SIG-M5 treated with dmso at 0.1 percent for 504 hours (cell line): Measurements from ENCODE around the gene CCDC6.

Source experiments
- DNase-seq: peaks from one replicate; lab custom pipeline; 2025; ENCODE audit not compliant: unreplicated experiment; lab: John Stamatoyannopoulos, UW

The CCDC6 gene

DNA sequence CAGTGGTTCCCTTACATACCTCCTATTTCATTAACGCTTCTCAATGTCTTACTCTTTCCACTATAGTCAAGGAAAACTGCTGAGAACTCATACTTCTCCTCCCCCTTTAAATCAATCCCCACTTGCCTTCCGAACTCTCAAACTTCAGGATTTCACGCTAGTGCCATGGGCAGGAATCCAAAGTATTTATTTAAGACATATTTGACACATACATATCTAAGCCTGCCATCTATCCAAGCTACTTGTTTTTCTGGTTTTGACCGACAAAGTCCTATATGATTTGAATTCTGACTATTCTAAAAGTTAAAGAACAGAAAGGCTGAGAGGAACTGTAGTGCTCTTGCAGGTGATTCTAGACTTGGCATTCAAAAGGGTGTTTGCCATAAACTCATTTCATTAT, 51.8 kb downstream of the CCDC6 start:
- peak; percentile 16 for DNase-seq

DNA sequence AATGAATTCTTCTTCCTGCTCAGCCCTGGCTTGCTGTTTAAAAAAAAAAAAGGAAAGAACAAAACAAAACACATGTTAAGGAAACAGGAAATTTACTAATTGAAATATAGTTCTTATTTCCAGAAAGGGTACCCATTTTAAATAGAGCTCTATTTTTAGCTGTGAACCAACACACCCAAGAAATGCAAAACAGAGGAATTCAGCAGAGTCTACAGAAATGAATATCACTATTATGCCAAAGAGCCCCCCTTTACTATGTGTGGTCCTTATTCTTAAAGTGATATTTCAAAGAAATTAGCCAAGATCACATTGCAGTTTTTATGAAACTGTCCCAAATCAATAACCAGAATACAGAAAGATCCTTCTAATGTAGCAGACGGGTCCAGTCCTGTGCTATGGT, 53.7 kb downstream of the CCDC6 start:
- DNase-seq = no peak

DNA sequence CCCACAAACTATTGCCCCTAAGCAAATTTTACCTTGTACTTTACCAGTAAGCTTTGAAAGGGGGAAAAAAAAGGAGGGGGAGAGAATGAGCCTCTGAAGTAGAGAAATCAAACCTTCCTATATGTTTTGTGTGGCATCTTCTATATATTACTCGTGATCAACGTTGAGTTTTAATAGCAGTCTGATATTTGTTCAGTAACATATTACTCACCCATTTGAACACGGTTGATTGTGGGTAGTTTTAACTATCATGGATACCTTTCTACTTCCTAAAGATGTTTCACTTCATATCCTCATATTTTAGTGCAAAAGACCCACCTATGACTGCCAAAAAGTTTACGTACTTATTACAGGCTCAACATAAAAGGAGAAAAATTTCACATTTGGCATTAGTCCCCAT, 54.5 kb downstream of the CCDC6 start:
- no peak for DNase-seq

DNA sequence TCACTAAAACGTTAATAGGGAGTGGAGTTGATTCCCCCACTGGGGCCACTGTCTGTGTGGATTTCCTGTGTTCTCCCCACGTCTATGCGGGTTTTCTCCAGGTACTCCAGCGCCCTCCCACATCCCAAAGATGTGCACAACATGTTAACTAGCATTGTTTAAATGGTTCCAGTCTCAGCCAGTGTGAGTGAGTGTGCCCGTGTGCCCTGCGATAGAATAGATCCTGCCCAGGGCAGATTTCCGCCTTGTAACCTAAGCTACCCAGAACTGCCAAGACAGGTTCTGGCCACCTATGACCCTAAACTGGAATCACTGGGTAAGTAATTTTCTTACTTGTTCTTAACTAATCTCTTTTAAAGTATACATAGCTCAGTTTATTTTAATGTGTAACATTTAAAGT, 58.5 kb downstream of the CCDC6 start:
- DNase-seq = peak; percentile 13

DNA sequence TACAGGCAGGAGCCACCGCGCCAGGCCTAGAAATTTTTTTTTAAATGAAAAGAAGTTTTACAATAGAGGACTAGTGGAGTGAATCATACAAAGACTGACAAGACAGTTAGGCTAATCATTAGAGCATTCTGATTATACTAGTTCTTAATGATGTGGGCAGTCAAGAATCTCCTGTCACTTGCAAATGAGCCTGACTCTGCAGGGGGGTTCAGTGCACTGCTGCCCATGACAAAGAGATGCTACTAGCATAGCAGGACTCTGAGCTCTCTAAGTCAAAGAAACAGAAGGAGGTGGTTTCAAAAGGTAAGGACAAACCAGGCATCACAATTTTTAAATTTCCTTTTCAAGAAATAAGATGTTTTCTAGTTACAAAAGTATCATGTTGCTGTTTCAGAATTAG, 59.0 kb downstream of the CCDC6 start:
- no peak for DNase-seq

DNA sequence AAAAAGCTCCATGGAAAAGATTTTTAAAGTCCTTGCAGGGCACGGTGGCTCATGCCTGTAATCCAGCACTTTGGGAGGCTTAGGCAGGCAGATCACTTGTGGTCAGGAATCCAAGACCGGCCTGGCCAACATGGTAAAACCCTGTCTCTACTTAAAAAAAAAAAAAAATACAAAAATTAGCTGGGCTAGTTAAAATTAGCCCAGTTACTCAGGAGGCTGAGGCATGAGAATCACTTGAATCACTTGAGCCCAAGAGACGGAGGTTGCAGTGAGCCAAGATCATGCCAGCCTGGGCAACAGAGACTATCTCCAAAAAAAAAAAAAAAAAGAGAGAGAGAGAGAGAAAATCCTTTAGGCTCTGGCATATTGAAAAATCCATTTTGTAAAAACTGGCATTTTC, 61.9 kb downstream of the CCDC6 start:
- DNase-seq = no peak

DNA sequence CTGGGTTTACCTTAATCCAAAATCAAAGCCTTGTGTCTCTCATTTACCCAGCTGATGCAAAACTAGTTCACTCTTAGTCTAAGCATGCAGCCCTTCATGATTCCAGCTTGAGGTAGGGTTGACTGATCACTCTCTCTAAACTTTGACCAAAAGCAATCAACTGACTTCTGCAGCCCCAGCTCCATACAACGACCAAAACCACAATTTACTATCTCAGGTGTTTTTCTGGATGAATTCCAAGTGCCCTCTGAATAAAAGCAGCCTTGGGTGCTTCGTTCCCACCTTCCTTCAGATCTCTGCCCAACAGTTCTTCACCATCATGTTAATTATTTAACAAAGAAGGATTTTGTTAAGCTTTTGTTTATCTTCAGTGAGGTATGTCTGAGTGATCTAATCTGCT, 62.6 kb downstream of the CCDC6 start:
- DNase-seq = no peak

DNA sequence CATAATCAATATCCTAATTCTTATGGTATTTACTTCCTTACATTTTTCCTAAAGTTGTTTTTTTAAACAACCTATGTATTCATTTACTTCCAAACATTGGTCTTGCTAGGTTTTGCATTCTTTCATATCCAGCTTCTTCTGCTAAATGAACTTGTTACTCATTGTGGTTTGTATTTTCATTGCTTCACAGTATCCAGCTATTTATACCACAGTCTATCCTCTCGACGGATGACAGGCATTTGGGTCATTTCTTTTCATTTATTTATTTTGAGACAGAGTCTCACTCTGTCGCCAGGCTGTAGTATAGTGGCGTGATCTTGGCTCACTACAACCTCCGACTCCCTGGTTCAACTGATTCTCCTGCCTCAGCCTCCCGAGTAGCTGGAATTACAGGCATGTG, 66.8 kb downstream of the CCDC6 start:
- peak; percentile 54 for DNase-seq

DNA sequence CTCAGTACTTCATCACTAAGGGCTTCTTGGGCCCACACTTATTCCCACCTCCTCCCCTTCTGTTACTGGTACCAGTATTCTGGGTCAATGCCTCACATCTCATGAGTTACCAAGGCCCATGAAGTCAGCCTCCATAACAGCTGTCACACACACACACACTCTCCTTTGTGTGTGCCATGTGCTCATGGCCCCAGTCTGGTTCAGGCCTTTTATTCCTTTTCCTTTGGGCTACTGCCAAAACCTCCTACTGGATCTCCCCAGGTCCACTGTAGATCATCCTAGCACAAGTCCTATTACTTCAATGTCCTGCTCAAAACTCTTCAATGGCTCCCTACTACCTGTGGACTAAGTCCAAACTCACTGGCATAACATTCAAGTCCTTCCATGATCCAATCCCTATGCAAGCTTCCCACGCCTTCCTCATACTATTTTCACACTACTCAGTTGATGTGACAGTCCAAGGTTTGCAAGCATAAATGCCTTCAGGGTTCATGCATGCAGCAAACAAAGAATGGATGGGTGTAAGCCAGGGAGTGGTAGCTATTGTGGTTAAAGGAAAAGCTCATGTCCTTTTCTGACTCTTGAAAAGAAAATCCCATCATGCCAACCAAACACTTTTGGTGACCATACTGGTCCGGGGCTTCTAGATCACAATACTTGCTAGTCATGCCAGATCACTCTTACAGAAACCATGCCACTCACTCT, 68.1 kb downstream of the CCDC6 start:
- DNase-seq = no peak

DNA sequence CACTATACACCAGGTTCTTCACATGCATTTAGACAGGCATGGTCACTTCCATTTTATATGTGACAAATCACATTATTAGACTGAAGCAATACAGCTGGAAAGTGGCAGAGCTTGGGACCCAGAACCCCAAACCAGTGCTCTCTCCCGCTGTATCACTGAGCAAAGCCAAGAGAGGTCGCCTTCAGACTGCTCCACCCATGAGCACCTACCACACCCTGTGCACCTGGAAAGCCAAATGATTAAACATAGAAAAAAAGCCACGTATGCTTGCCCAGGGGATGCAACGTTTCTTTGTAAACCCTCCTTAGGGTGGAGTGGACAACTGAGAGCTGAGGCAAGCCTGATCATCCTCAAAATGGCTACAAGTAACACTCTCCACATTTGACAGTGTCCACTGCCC, 72.5 kb downstream of the CCDC6 start:
- no peak for DNase-seq

DNA sequence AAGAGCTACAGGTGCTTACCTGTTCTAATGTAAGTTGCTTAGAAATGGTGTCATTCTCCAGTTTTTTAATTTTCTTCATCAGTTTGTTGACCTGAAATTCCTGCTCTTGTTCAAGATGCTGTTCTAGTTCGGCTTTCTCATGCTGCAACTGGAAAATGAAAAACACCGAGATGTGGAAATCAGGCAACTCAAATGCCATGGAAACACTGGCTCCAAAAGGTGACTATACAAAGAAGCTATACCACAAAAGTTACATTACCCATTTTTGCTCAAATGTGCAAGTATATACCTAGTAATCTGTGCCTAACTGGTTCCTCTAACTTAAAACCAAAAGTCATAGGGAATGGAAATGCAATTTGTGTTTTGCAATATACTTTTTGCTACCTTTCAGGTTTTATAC, 73.8 kb downstream of the CCDC6 start:
- DNase-seq = no peak

DNA sequence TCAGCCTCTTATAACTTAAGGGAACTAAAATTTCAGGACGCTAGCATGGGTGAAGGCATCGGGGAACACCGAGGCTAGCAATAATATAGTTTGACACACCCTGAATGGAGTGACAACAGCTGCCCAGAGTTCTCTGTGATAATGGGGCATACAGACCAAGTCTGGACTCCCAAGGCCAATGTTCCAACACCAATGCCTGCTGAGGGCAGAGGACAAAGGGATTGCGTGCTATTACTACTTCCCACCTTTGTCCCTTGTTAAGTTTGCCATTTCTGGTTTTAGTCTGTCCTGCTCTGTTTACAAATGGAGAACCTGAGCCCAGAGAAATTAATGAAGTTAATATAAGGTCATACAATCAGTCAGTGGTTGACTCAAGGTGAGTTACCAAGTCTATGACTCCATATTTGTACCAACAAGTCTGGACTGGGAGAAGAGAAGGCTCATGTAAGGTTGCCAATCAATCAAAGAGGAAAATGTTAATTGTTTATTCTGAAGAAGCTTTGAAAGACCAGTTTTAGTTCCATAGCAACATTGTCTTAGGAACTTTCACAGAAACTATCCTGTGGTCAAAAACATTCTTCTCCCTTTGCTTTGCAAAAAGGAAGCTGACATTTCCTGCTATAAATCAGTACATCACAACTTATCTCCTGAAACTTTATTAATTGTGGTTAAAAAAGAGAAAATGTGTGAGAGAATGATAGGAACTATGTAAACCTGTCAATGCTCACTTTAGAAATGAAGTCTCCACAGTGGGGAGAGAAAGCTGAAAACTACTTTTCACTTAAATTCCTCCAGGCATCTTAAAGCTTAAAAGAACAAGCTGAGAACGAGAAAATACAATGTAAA, 74.5 kb downstream of the CCDC6 start:
- DNase-seq = no peak

DNA sequence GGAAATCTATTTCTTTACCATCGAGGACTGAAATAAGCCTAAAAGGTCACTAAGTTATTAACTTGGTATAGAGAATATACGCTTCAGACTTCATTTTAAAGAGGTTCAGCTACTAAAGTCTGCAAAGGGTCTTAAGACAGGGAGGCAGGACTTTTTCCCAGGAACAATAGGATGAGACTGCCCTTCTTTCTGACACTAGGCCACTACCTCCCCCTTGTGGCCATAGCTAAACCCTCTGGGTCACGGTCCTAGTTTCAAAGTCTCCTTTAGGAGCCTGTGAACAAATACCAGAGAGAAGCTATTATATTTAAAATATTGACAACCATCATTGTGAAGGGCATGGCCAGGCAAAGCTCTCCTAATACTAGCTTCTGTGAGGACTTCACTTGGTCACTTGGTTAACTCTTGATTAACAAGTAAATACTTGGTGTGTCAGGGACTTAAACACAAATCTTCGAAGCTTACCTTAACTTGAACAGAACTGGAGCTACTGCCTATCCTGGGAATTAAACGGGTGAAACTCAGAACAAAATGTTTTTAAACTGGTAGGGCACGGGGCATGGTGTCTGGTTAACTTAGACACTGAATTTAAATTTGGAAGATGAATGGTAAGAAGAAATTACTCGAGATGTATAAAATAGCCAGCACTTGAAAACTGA, 75.6 kb downstream of the CCDC6 start:
- peak; percentile 8 for DNase-seq

DNA sequence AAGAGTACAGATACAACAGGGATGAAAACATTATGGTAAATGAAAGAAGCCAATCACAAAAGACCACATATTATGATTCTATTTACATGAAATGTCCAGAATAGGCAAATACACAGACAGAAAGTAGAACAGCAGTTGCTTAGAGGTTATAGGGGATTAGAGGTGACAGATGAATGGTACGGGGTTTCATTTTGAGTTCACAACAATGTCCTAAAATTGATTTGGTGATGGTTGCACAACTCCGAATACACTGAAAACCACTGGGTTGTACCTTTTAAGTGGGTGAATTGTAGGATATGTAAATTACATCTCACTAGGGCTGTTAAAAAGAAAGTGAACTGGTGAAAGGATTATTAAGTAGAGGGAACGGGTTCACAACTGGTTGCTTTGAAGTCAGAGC, 76.8 kb downstream of the CCDC6 start:
- DNase-seq = no peak

DNA sequence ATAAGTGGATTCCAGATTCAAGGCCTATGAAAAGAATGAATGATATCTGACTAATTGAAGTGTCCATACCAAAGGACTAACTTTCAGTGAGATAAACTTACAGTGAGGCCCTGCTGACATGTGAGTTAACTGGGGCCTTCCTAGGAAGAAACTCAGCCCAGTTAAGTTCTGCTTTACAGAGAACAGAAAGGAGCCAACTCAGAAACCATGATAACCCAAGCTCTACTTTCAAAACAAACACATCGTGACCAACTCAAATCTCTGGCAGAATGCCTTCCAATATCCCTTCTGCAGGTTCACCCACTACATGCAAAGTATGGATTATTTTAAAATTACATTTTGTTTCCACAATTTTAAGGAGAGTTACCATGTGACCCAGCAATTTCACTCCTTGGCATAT, 77.3 kb downstream of the CCDC6 start:
- DNase-seq = no peak

DNA sequence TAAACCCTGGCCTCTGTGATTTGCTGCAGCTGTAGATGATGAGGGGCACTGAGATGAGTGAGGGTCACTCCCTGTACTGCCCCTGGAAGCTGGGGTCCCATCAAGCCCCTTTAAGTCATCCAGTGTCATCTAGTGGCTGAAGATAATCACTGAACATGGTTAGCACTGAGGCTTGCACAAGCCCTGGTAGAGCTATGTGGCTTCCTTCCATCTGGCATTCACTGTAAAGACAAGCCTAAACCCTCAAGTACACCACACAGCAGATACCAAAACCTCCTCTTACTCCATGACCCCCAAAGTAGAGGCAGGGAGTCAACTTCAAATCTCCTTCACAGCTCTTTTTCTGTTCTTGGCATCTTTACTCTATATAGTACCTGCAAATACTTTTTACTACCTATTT, 80.4 kb downstream of the CCDC6 start:
- no peak for DNase-seq

DNA sequence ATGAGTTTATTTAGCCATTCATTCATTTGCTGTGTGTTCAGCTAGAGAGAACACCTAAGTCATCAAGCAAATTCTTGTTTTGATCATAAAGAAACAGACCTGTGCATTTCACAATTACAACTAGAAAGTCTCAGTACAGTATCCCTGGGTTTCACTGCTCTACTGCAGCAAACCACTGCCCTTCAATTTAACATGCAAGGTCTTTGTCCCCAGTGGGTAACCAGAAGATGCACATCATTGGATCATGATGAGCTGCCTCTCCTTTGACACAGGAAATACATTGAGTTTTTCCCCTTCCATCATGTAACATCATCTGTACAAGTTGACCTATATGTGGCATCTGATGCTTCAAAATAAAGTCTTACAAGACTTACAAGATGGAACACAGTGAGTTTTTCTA, 82.6 kb downstream of the CCDC6 start:
- DNase-seq = no peak

DNA sequence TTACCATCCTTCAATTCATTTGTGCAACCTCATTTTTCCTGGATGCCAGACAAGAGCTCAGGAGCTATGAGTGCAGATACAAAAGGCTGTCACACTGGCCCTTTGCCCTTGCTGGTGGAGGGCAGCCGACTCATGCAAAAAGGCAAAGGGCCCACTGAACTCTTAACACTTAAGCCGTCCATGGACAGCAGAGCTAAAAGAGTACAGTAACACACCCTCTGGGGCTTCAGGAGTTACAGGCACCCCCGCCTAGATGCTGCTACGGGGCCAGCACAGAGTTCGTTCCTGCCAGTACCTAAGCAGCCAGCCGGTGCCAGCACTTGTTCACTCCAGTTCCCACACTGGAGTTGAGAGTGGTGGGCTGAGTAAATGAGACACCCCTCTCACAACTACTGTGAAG, 83.2 kb downstream of the CCDC6 start:
- no peak for DNase-seq

DNA sequence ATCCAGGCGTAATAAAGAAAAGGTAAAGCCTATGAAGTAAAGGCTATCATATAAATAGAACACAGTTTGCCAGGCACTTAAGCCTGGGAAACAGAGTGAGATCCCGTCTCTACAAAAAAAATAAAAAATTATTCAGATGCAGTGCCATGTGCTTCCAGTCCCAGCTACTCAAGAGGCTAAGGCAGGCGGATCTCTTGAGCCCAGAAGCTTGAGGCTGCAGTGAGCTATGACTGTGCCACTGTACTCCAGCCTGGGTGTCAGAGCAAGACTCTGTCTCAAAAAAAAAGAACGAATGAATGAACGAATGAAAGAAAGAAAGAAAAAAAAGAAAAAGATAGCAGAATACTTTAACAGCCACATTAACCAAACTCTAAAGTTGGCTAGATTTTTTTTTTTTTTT, 85.9 kb downstream of the CCDC6 start:
- DNase-seq = no peak

DNA sequence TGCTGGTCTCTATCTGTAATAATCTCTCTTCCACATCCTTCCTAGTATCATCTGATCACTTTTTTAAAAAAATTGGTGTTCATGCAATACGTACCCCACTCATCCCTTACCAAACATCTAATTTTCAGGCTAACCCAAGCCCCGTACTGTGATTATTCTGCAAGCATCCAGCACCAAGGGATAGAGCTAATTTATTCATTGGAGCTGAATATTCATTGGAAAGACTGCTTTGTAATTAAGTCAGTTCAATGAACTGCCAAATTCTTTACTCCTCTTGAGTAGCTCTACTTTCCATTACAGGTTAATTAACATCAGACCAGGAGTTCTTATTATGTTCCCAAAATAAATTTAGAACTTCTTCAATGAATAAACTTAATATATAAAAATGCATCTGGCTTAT, 86.7 kb downstream of the CCDC6 start:
- no peak for DNase-seq

DNA sequence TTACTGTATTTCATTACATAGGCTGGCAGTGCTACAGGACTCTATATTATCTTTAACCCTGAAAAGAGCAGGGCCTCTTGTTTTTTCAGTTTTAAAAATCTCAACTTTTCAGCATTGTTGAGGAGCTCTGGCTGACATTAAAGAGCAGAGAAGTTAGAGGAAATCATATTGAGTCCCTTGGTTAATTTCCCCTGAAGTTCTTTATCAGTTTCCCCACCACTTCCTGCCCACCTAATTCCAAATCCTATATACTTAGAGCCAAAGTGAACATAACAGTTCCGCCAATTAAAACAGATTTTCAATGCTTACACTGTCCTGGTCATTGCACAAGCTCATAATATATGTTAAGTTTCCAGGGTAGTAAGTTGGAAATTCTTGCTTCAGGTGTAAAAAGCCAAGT, 87.1 kb downstream of the CCDC6 start:
- DNase-seq = no peak

DNA sequence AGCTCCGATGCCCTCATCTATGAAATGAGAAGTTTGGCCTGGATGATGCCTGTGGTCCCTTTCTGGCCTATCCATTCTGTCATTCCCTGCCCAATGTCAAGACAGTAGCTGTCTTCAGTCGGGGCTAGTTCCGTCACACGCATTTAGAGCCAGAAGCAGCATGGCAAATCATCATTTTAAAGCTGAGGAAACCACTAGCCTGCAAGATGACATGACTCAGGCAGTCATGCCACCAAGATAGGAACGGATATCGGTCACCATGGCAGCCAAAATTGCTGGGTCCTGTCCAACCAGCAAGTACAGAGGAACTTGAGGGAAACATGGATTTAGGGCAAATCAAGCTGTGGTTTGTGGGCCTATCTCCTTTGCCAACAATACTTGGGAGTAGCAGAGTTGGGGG, 88.6 kb downstream of the CCDC6 start:
- DNase-seq = no peak
